ENCODE results near the gene C1orf167.

Gene C1orf167

GRCh38 chr1:11761988-11762406, at the start of gene C1orf167:
Gene C1orf167, plus strand, starts transcription at chr1:11762193. Its CDS starts 2,208 bp downstream, at chr1:11764401.
- peak in 1 of 4 experiments; percentile 27 for DNase-seq

- DNase-seq, result no peak
These were observed 49.7 kb upstream of the C1orf167 start for GRCh38 chr1:11712285-11712684.

GRCh38 chr1:11713095-11713494, 48.9 kb upstream of the C1orf167 start:
- DNase-seq, result no peak

- DNase-seq, result no peak
These were observed 47.0 kb upstream of the C1orf167 start for GRCh38 chr1:11714831-11715575.

GRCh38 chr1:11719313-11720032, 42.5 kb upstream of the C1orf167 start:
- peak; percentile 65 to 87 (median 84) for DNase-seq

GRCh38 chr1:11720033-11720376, 42.0 kb upstream of the C1orf167 start:
- DNase-seq, result no peak

GRCh38 chr1:11720525-11720924, 41.5 kb upstream of the C1orf167 start:
- DNase-seq, result no peak

GRCh38 chr1:11721311-11721710, 40.7 kb upstream of the C1orf167 start:
- DNase-seq, result no peak

- no peak for DNase-seq
These were observed 39.5 kb upstream of the C1orf167 start for GRCh38 chr1:11722538-11722937.

- DNase-seq, result no peak
These were observed 36.4 kb upstream of the C1orf167 start for GRCh38 chr1:11725616-11726015.

- no peak for DNase-seq
These were observed 34.9 kb upstream of the C1orf167 start for GRCh38 chr1:11727119-11727518.

- no peak for DNase-seq
These were observed 33.7 kb upstream of the C1orf167 start for GRCh38 chr1:11728126-11728806.

GRCh38 chr1:11729155-11729497, 32.9 kb upstream of the C1orf167 start:
- DNase-seq, result no peak

- DNase-seq, result no peak
These were observed 32.2 kb upstream of the C1orf167 start for GRCh38 chr1:11729498-11730428.

GRCh38 chr1:11730429-11730891, 31.5 kb upstream of the C1orf167 start:
- DNase-seq, result peak in 2 of 4 experiments; percentile 11 to 14

GRCh38 chr1:11731691-11732283, 30.2 kb upstream of the C1orf167 start:
- DNase-seq, result no peak

- no peak for DNase-seq
These were observed 28.7 kb upstream of the C1orf167 start for GRCh38 chr1:11733306-11733705.

- no peak for DNase-seq
These were observed 26.5 kb upstream of the C1orf167 start for GRCh38 chr1:11735531-11735853.

GRCh38 chr1:11735854-11736745, 25.9 kb upstream of the C1orf167 start, which contains the start of gene AGTRAP:
Gene AGTRAP, plus strand, starts transcription at chr1:11736136. Its CDS starts 73 bp downstream, at chr1:11736209.
- peak; percentile 58 to 77 (median 64) for DNase-seq

- DNase-seq, result peak in 2 of 4 experiments; percentile 11 to 19
These were observed 25.0 kb upstream of the C1orf167 start for GRCh38 chr1:11736746-11737639.

All from activated naive CD4-positive, alpha-beta T cell (primary cell).